Omental fat pad (tissue), 4 donors: ENCODE data around the gene CCNK. TPM values are rescaled to one million over a fixed set of nuclear protein-coding genes. Genes with fewer than 3 reads are reported as not detected.

ENCODE experiments used
- ATAC-seq: fragments of 150-250 bp; one replicate; pipeline ENCODE4 v1.9.1; 2016; ENCODE audit warnings: mild to moderate bottlenecking, moderate library complexity; ENCODE audit not compliant: low FRiP score
- DNase-seq: peaks from one replicate; pipeline ENCODE4 v3.0.0-alpha.2; 2019; ENCODE audit warnings: low spot score
- total RNA-seq, 4 donors: library from RNA; depleted of rRNA; stranded (reverse); fragments of >200 nt; gene quantifications; one replicate each; pipeline ENCODE4 v1.1.0, GENCODE V29; 2016
- TF ChIP-seq, protein P1 (sequence below), 3 donors: fragments of 450-650 bp; IDR thresholded peaks; one replicate each; pipeline ENCODE4 v1.5.1; 2016 to 2017; ENCODE audit warnings: antibody characterized with exemption in 3 of 3, mild to moderate bottlenecking in 3 of 3, moderate library complexity in 2 of 3

Gene CCNK
- total RNA-seq, 4 donors from 2014 or later, result 23.2 to 37.0 (median 34.7) TPM

DNA sequence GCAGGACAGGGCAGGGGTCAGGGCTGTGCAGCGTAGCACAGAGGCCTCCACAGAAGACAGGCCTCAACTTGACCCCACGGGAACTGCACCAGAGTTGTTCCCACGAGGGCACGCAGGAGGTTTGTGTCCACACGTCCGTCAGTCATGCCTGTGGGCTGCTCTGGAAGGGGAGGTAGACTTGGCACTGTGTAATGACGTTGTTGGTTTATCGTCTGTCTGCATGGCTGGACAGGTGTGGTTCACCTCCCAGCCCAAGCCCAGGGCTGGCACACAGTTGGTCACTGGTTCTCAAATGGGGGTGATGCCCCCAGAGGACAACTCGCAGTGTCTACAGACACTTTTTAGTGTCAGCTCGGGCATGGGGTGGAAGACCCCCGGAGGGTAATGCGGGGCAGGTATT, 45.8 kb downstream of the CCNK start:
- TF ChIP-seq, protein P1, sequence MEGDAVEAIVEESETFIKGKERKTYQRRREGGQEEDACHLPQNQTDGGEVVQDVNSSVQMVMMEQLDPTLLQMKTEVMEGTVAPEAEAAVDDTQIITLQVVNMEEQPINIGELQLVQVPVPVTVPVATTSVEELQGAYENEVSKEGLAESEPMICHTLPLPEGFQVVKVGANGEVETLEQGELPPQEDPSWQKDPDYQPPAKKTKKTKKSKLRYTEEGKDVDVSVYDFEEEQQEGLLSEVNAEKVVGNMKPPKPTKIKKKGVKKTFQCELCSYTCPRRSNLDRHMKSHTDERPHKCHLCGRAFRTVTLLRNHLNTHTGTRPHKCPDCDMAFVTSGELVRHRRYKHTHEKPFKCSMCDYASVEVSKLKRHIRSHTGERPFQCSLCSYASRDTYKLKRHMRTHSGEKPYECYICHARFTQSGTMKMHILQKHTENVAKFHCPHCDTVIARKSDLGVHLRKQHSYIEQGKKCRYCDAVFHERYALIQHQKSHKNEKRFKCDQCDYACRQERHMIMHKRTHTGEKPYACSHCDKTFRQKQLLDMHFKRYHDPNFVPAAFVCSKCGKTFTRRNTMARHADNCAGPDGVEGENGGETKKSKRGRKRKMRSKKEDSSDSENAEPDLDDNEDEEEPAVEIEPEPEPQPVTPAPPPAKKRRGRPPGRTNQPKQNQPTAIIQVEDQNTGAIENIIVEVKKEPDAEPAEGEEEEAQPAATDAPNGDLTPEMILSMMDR (IDR thresholded peaks at IDR 0.05), result no peak
- ATAC-seq (no peak), DNase-seq (no peak)

DNA sequence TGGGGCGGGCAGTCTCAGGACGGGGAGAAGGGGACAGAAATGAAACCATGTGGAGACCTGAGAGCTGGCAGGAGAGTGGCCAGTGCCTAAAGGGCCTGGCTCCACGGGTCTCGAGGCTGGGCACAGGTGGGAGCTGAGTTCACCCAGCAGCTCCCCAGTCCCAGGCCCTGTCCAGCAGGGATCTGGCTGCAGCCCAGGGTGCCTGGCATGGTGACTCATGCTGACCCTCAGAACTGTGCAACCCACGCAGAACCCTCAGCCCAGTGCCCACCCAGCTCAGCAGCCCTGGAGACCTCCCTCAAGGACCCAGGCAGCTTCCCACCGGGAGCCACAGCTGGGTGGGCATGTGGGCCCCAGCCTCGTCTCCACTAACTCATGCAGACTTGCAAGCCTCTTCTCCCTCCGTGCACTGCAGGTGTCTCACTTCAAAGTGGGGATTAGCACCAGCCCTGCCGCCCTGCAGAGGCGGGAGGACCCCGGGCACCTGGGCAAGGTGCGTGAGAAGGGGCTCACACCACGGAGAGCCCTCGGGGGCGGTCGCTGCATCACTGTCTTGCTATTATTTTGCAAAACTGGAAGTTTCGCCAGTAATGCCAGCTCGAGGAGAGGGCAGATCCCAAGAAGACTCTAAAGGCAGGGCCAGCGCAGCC, 46.3 kb downstream of the CCNK start:
- no peak for DNase-seq
- no peak for ATAC-seq
- TF ChIP-seq, protein P1 (IDR thresholded peaks at IDR 0.05), result no peak

DNA sequence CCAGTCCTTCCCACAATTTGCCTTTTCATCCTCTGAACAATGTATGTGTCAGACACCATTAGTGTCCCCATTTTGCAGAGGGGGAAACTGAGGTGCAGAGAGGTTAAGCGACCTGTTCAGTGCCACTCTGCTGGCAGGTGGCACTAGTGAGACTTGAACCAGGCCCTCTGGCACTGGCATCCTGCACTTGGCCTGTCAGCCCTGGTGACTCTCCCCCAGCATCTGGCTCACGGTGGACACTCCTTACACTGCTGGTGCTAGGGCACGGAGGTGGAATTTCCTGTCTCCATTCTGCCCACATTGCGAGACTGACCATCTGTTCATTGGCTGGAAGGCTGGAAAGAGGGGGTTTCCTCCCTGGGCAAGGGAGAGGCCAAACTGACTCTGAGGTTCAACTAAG, 48.7 kb downstream of the CCNK start:
- DNase-seq, result no peak
- TF ChIP-seq, protein P1 (IDR thresholded peaks at IDR 0.05), result no peak

DNA sequence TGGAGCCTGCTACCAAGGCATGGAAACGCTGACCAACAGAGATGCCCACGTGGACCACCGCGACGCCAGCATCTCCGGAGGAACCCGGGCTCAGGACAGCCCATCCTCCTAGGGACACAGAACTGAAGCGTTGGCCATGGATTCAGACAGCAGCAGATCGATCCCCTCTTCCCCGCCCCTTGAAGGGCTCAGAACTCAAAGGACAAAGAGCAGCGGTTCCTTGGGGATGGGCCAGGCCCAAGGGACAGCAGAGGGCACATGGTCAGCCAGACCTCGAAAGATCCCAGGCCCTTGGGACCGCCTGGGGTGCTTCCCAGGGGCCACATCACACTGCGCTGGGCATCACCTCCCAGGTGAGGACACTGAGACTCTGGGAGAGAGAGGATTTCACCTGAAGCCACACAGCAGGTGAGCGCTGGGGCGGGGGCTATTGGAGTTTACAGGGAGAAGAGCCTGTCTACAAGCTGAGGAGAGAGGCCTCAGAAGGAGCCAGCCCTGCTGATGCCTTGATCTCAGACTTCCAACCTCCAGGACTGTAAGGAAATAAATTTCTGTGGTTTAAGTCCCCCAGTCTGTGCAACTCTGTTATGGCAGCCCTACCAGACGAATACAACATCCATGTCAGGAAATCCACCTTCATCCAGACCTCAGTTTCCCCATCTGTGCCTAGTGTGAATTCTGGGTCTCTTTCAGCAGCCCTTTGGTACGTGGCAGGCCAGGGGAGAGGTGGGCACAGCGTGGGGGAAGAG, 49.4 kb downstream of the CCNK start:
- DNase-seq, result no peak
- no peak for ATAC-seq
- TF ChIP-seq, protein P1 (IDR thresholded peaks at IDR 0.05), result no peak

More for the DNA sequence above, 48.7 kb downstream of the CCNK start:
- no peak for ATAC-seq

DNA sequence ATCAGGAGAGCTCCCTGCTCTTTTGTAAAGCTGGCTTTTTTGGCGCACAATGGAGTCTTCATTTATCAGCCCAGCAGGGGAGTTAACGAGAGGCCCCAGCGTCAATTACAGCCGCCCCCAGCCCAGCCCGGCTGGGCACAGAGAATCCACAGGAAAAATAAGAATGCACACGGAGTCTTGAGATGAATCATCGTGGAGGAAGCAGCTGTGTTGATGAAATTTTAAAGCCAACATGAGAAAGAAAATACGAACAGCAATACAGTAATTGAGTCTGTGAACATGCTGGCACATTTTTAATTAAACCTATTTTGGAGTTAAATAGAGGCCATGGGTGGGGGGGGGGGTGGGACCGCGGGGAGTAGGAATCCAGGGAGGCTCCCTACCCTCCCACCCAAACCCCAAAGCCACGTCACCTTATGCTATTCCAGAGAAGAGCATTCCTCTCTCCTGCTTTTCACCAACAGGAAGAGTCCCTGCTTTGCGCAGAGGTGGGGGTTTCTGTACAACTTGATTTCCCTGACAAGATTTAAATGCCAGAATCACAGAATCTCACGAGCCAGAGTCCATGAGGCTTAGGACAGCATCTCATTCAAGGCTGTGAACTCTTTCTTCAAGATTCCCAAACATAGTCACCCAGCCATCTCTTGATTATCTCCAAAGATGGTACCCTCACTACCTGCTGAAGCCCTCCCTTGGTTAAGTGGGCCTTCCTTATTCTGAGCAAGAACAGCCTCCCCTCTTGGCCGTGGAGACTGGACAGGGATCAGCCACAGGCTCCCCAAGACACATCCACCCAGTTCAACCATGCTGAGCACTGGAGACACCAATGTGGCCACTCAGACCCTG, 50.3 kb downstream of the CCNK start:
- ATAC-seq, result no peak
- no peak for DNase-seq
- TF ChIP-seq, protein P1 (IDR thresholded peaks at IDR 0.05), result no peak

DNA sequence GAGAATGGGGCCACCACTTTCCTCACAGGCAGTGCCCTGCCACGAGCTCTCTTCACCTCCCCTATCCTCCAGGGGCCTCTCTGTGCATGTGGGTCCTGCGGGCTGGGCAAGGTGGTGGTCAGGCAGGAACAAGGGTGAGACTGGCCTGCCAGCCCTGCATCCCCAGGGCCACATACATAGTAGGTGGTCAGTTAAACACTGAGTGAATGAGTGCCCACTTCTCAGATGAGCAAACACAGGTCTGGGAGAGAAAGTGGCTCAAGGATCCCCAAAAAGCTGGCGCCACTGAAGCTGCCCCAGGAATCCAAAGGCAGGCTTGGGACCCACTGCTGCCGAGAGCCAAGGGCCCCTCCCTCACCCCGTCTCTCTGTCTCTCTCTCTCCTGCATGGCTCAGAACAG, 51.1 kb downstream of the CCNK start:
- no peak for DNase-seq
- TF ChIP-seq, protein P1 (IDR thresholded peaks at IDR 0.05), result no peak
- ATAC-seq, result no peak
